Measurements from ENCODE around the gene SNAI1. TPM values are rescaled to one million over a fixed set of nuclear protein-coding genes. Genes with fewer than 3 reads are reported as not detected.
A peak's percentile ranks its signal among the peaks of the same experiment; 100 is the strongest.

SNAI1 gene
- total and polyA plus RNA-seq, 2 donors (not counting 3 experiments of a cell fraction or from before 2014, with no cell fraction given) = 10.8 to 13.4 TPM

DNA sequence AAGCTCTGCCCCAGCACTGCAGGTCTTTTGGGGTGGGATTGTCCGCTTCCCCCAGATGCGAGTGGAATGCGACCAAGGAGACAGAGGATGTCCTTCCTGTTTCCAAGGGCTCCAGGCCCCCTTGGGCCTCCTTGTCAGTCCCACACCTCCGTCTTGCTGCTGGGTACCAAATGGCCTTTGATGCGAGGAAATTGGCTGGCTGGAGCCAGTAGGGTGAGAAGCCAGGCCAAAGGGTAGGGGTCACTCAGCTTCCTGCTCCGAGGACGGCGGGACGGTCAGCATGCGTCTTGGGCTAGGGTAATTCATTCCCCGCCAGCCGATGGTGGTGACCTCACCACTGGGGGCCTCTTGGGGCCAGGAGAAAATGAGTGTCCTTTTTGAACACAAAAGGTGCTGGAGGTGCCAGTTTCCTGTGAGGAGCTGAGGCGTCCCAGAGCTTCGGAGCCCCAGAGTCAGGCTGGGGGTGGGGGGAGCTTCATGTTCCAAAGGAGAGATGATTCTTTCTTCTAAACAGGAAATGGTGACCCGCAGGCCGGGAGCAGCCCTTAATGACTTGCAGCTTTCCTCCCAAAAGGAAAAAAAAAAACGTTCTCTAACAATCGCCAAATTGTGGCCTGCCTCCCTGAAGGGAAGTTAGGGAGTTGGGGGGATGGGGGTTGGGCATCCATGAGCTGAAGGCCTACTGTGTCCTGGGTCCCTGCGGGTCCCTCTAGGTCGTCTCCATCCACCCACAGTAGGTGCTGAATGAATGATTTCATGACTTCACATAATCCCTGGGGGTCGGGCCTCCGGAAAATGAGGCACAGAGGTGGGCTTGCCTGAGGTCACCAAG, 6.7 kb downstream of the SNAI1 start:
- H3K9me1 ChIP-seq (replicated peaks; ENCODE audit: control insufficient read depth, extremely low read depth, insufficient read depth, low read length) = no peaks in the 10 kb centered on the region
- peaks cover 8 to 12% of the 10 kb centered on the region in 2 experiments for H3K36me3 ChIP-seq (ENCODE audit: control insufficient read depth in 2 of 2, extremely low read depth in 1 of 2, insufficient read depth in 2 of 2, low read length in 2 of 2)
- CTCF ChIA-PET = interaction anchor here (0.8 to 23.6 kb wide), 15 partner anchors 8 to 189 kb away, joined by 3 to 1187 read pairs (median 4); no protein-coding TSS in a partner anchor
- peaks cover 40% of the 10 kb centered on the region for H3K79me2 ChIP-seq (ENCODE audit: control insufficient read depth, insufficient read depth, low read length)
- peaks cover 59% of the 10 kb centered on the region for H3K4me1 ChIP-seq (ENCODE audit: control insufficient read depth, extremely low read depth, insufficient read depth, low read length)
- TSS peak; percentile 52 for BruUV-seq (replicated peaks)
- intact Hi-C loops (cut with micrococcal nuclease) = loop anchor here (1.0 to 10.0 kb wide), 4 partner anchors 41 to 475 kb away; no protein-coding TSS in a partner anchor
- FAIRE-seq (peak; percentile 93), DNase-seq (ENCODE audit: low read depth, low spot score) (peak; percentile 71)
- peak overlapping the region; percentile 94 for H3K27ac ChIP-seq (ENCODE audit: insufficient read depth, low read depth, low read length)
- no peaks in the 10 kb centered on the region for H3K27me3 ChIP-seq (ENCODE audit: control insufficient read depth in 2 of 2, insufficient read depth in 2 of 2, low read length in 2 of 2)
- no peaks in the 10 kb centered on the region for H4K20me1 ChIP-seq (replicated peaks; ENCODE audit: control insufficient read depth, extremely low read depth, insufficient read depth, low read length)
- no peaks in the 10 kb centered on the region for H3K9me3 ChIP-seq (replicated peaks; ENCODE audit: control insufficient read depth, insufficient read depth, low read length)
- H2AFZ ChIP-seq (ENCODE audit: low read depth, low read length) = peak overlapping the region; percentile 1
- H3K4me3 ChIP-seq (replicated peaks in 1 of 3; ENCODE audit: insufficient read depth in 1 of 3, low read depth in 1 of 3, low read length in 3 of 3) = no peak overlapping the region
- H3K9ac ChIP-seq (replicated peaks; ENCODE audit: extremely low read depth, insufficient read depth, low read length) = peak overlapping the region; percentile 74
- peak overlapping the region; percentile 13 for H3K4me2 ChIP-seq (ENCODE audit: insufficient read depth, low read length)
- POLR2A ChIA-PET = interaction anchor here (0.6 to 1.0 kb wide), 4 partner anchors 38 to 669 kb away, joined by 3 to 4 read pairs (median 4); no protein-coding TSS in a partner anchor
- peak; percentile 47 for TF ChIP-seq JUN (IDR thresholded peaks at IDR 0.05; ENCODE audit: borderline replicate concordance, insufficient read depth, insufficient read length, low read depth)
- TF ChIP-seq, protein P1, sequence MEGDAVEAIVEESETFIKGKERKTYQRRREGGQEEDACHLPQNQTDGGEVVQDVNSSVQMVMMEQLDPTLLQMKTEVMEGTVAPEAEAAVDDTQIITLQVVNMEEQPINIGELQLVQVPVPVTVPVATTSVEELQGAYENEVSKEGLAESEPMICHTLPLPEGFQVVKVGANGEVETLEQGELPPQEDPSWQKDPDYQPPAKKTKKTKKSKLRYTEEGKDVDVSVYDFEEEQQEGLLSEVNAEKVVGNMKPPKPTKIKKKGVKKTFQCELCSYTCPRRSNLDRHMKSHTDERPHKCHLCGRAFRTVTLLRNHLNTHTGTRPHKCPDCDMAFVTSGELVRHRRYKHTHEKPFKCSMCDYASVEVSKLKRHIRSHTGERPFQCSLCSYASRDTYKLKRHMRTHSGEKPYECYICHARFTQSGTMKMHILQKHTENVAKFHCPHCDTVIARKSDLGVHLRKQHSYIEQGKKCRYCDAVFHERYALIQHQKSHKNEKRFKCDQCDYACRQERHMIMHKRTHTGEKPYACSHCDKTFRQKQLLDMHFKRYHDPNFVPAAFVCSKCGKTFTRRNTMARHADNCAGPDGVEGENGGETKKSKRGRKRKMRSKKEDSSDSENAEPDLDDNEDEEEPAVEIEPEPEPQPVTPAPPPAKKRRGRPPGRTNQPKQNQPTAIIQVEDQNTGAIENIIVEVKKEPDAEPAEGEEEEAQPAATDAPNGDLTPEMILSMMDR (IDR thresholded peaks at IDR 0.05; ENCODE audit: extremely low read depth in 1 of 2, insufficient read depth in 1 of 2, low read depth in 1 of 2, low read length in 2 of 2) = no peak
- peak; percentile 6 for TF ChIP-seq MYC (IDR thresholded peaks at IDR 0.05; ENCODE audit: low read depth, low read length)
- TF ChIP-seq EZH2 (IDR thresholded peaks at IDR 0.05; ENCODE audit: borderline replicate concordance, low read depth, low read length, severe bottlenecking) = no peak
- peak; percentile 58 for TF ChIP-seq POLR2AphosphoS5 (IDR thresholded peaks at IDR 0.05; ENCODE audit: insufficient read depth, low read depth, low read length)
- TF ChIP-seq, protein P2, sequence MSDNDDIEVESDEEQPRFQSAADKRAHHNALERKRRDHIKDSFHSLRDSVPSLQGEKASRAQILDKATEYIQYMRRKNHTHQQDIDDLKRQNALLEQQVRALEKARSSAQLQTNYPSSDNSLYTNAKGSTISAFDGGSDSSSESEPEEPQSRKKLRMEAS (IDR thresholded peaks at IDR 0.05; ENCODE audit: insufficient read depth, insufficient read length) = peak; percentile 31
- TF ChIP-seq POLR2A (IDR thresholded peaks at IDR 0.05; ENCODE audit: low read depth, low read length) = no peak
- TF ChIP-seq FOS (IDR thresholded peaks at IDR 0.05; ENCODE audit: borderline replicate concordance, insufficient read depth, low read length) = peak; percentile 66
- no peak for TF ChIP-seq GATA2 (IDR thresholded peaks at IDR 0.05; ENCODE audit: insufficient read depth, insufficient read length, low read depth, low read length)
- dilution Hi-C loops (cut with MboI; ENCODE audit: extremely low pct_ligation_motif_present, low sequenced_read_pairs) = no loop called here
